Measurements from ENCODE around the gene DACT2.

DACT2 gene

GRCh38 chr6:168307015-168307694 is 12.4 kb downstream of the DACT2 start:
- no peaks in the 10 kb centered on the region for H3K79me2 ChIP-seq
- no peak overlapping the region for H3K27ac ChIP-seq
- H3K9me3 ChIP-seq (ENCODE audit: control insufficient read depth, low read length), result no peaks in the 10 kb centered on the region
- TF ChIP-seq, protein P1, sequence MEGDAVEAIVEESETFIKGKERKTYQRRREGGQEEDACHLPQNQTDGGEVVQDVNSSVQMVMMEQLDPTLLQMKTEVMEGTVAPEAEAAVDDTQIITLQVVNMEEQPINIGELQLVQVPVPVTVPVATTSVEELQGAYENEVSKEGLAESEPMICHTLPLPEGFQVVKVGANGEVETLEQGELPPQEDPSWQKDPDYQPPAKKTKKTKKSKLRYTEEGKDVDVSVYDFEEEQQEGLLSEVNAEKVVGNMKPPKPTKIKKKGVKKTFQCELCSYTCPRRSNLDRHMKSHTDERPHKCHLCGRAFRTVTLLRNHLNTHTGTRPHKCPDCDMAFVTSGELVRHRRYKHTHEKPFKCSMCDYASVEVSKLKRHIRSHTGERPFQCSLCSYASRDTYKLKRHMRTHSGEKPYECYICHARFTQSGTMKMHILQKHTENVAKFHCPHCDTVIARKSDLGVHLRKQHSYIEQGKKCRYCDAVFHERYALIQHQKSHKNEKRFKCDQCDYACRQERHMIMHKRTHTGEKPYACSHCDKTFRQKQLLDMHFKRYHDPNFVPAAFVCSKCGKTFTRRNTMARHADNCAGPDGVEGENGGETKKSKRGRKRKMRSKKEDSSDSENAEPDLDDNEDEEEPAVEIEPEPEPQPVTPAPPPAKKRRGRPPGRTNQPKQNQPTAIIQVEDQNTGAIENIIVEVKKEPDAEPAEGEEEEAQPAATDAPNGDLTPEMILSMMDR (IDR thresholded peaks at IDR 0.05), result no peak
- H3K27me3 ChIP-seq (ENCODE audit: control insufficient read depth, insufficient read depth, low read length), result no peaks in the 10 kb centered on the region
- no peaks in the 10 kb centered on the region for H3K36me3 ChIP-seq (ENCODE audit: control insufficient read depth, insufficient read depth, low read length)
- no peaks in the 10 kb centered on the region for H3K4me1 ChIP-seq
- H3K4me2 ChIP-seq (ENCODE audit: low read length), result no peak overlapping the region
- no peak overlapping the region for H2AFZ ChIP-seq
- H3K9ac ChIP-seq, result no peak overlapping the region
- no peak overlapping the region for H3K4me3 ChIP-seq (ENCODE audit: low read depth, low read length)

DNA sequence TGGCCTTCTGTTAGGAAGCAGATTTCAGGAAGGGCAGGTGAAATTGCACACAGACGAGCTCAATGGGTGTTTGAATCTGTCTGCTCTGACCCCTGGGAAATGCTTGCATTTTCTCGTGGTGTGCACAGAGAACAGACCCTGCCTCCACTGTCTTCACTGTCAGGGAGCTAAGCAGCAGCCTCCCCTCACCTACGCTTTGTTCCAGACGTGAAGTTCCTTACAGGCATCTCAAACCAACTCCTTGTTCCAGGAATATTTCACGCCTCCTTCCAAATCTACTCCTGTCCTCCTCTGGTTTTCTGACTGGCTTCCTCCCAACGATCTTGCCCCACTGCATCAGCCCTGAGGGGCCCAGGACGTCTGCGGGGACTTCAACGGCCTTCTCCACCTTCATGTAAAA is 13.7 kb downstream of the DACT2 start:
- Histone ChIP-seq H3K9ac (no peak overlapping the region), H2AFZ (no peak overlapping the region), H3K4me3 (ENCODE audit: low read depth, low read length) (no peak overlapping the region), H3K9me3 (ENCODE audit: control insufficient read depth, low read length) (no peaks in the 10 kb centered on the region), H3K4me1 (no peaks in the 10 kb centered on the region), H3K36me3 (ENCODE audit: control insufficient read depth, insufficient read depth, low read length) (no peaks in the 10 kb centered on the region), H3K79me2 (no peaks in the 10 kb centered on the region), H3K27ac (no peak overlapping the region), H3K4me2 (ENCODE audit: low read length) (no peak overlapping the region), H3K27me3 (ENCODE audit: control insufficient read depth, insufficient read depth, low read length) (no peaks in the 10 kb centered on the region)
- TF ChIP-seq, protein P1 (IDR thresholded peaks at IDR 0.05), result no peak

- TF ChIP-seq, protein P1 (IDR thresholded peaks at IDR 0.05), result no peak
- Histone ChIP-seq H3K79me2 (no peaks in the 10 kb centered on the region), H3K4me3 (ENCODE audit: low read depth, low read length) (no peak overlapping the region), H3K27me3 (ENCODE audit: control insufficient read depth, insufficient read depth, low read length) (no peaks in the 10 kb centered on the region), H3K9ac (no peak overlapping the region), H3K27ac (no peak overlapping the region), H2AFZ (no peak overlapping the region), H3K4me2 (ENCODE audit: low read length) (no peak overlapping the region), H3K4me1 (no peaks in the 10 kb centered on the region), H3K36me3 (ENCODE audit: control insufficient read depth, insufficient read depth, low read length) (no peaks in the 10 kb centered on the region), H3K9me3 (ENCODE audit: control insufficient read depth, low read length) (no peaks in the 10 kb centered on the region)
Observed at GRCh38 chr6:168305096-168305749, 14.4 kb downstream of the DACT2 start.

- H3K27me3 ChIP-seq (ENCODE audit: control insufficient read depth, insufficient read depth, low read length), result no peaks in the 10 kb centered on the region
- H3K79me2 ChIP-seq, result no peaks in the 10 kb centered on the region
- TF ChIP-seq, protein P1 (IDR thresholded peaks at IDR 0.05), result no peak
- no peak overlapping the region for H3K4me2 ChIP-seq (ENCODE audit: low read length)
- H3K4me3 ChIP-seq (ENCODE audit: low read depth, low read length), result no peak overlapping the region
- no peak overlapping the region for H3K27ac ChIP-seq
- H3K9ac ChIP-seq, result no peak overlapping the region
- no peaks in the 10 kb centered on the region for H3K36me3 ChIP-seq (ENCODE audit: control insufficient read depth, insufficient read depth, low read length)
- H3K9me3 ChIP-seq (ENCODE audit: control insufficient read depth, low read length), result no peaks in the 10 kb centered on the region
- no peaks in the 10 kb centered on the region for H3K4me1 ChIP-seq
- H2AFZ ChIP-seq, result no peak overlapping the region
Observed at GRCh38 chr6:168304752-168305015, 14.9 kb downstream of the DACT2 start.

Data from parathyroid adenoma (tissue), 2 donors.